Raji (cell line): ENCODE measurements around the gene DNAJC2.

Experiments used
- POLR2A ChIP-seq: IDR thresholded peaks from 2 replicates; pipeline ENCODE4 v1.6.1; 2011; ENCODE audit warnings: low read depth, low read length, control low read depth; ENCODE audit not compliant: insufficient read depth

The DNAJC2 gene

GRCh38 chr7:103296901-103297836 lies 47.4 kb downstream of the DNAJC2 start, which contains the start of gene PMPCB:
TSS of gene PMPCB (plus strand) at chr7:103297435. CDS start at chr7:103297460, 25 bp downstream.
- peak; percentile 85 for TF ChIP-seq POLR2A

- TF ChIP-seq POLR2A: no peak
Measured at GRCh38 chr7:103293526-103293925, 51.0 kb downstream of the DNAJC2 start.

- no peak for TF ChIP-seq POLR2A
Measured at GRCh38 chr7:103292122-103292521, 52.4 kb downstream of the DNAJC2 start.

- peak; percentile 70; the same call in 1 of the 2 replicates for TF ChIP-seq POLR2A
Measured at GRCh38 chr7:103279963-103280802, 64.4 kb downstream of the DNAJC2 start.
